Thoracic aorta (tissue), 2 donors: ENCODE measurements around the gene MGAT4D. TPM values are rescaled to one million over a fixed set of nuclear protein-coding genes. Genes with fewer than 3 reads are reported as not detected.

Source experiments
- ATAC-seq: fragments of 150-250 bp; one replicate; pipeline ENCODE4 v1.8.0; 2017; ENCODE audit warnings: low read depth; ENCODE audit not compliant: insufficient number of reproducible peaks, low FRiP score
- DNase-seq: peaks from one replicate; pipeline ENCODE4 v3.0.0-alpha.2; 2020; ENCODE audit warnings: low spot score
- H3K27ac ChIP-seq, 2 donors: fragments of 200-600 bp; sonication (generic); 1 replicate in 1 of 2; 2 replicates in 1 of 2; pipeline ENCODE4 v1.5.1; 2016; ENCODE audit warnings: mild to moderate bottlenecking in 2 of 2, moderate library complexity in 2 of 2
- H3K27me3 ChIP-seq: fragments of 200-600 bp; sonication (generic); replicated peaks from 2 replicates; pipeline ENCODE4 v1.6.0; 2016; ENCODE audit warnings: mild to moderate bottlenecking; ENCODE audit not compliant: insufficient read depth
- H3K36me3 ChIP-seq: fragments of 200-600 bp; sonication (generic); one replicate; pipeline ENCODE4 v1.5.1; 2016
- H3K4me1 ChIP-seq, 2 donors: fragments of 200-600 bp; sonication (generic); 1 replicate in 1 of 2; 2 replicates in 1 of 2; pipeline versions ENCODE4 v1.5.1 to v1.6.0; 2016; ENCODE audit warnings: low read depth in 2 of 2, mild to moderate bottlenecking in 1 of 2; ENCODE audit not compliant: control insufficient read depth in 1 of 2
- H3K4me3 ChIP-seq: fragments of 200-600 bp; sonication (generic); 2 replicates; pipeline ENCODE4 v1.5.1; 2016; ENCODE audit warnings: mild to moderate bottlenecking
- H3K9me3 ChIP-seq: fragments of 200-600 bp; sonication (generic); 2 replicates; pipeline ENCODE4 v1.5.1; 2016
- CTCF ChIP-seq: fragments of 200-600 bp; sonication (generic); IDR thresholded peaks from one replicate; pipeline ENCODE4 v1.5.1; 2019; ENCODE audit warnings: antibody characterized with exemption
- total RNA-seq, 2 donors: library from RNA; depleted of rRNA; stranded (reverse); fragments of >200 nt; gene quantifications; one replicate each; pipeline versions ENCODE4 v1.1.0 to v1.2.3, GENCODE V29; 2016

MGAT4D gene
- total RNA-seq, 2 donors from 2014 or later = not detected

- ATAC-seq (no peak), DNase-seq (no peak)
Measured at GRCh38 chr4:140485939-140486338, 12.2 kb downstream of the MGAT4D start.

GRCh38 chr4:140483445-140483844, 14.6 kb downstream of the MGAT4D start:
- no peak for TF ChIP-seq CTCF
- ATAC-seq = no peak

More at GRCh38 chr4:140485939-140486338, 12.2 kb downstream of the MGAT4D start:
- Histone ChIP-seq H3K9me3 (peaks cover 5% of the 10 kb centered on the region), H3K36me3 (no peaks in the 10 kb centered on the region), H3K4me3 (no peak overlapping the region), H3K27ac (no peak overlapping the region), H3K4me1 (no peaks in the 10 kb centered on the region), H3K27me3 (no peaks in the 10 kb centered on the region)
- no peak for TF ChIP-seq CTCF

DNA sequence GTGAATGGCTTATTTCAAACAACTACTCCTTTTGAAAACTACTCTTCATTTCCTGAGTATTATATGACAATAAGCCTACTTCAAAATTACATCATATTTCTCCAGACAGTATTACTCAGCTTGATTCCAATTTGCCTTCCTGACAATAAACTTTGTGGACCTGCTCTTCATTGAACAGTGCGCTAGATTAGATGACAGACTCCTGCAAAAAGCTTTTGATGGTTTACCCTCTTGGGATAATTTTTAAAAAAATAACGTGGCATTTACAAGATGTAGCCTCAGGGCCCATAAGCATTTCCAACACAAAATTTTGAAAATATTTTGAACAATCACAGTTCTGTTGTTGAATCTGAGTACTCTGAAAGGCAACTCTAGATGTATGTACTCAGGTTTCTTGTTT, 25.9 kb downstream of the MGAT4D start:
- Histone ChIP-seq H3K9me3 (no peaks in the 10 kb centered on the region), H3K4me1 (no peaks in the 10 kb centered on the region), H3K4me3 (no peak overlapping the region), H3K36me3 (no peaks in the 10 kb centered on the region), H3K27me3 (no peaks in the 10 kb centered on the region), H3K27ac (no peak overlapping the region)
- ATAC-seq (no peak), DNase-seq (no peak)
- TF ChIP-seq CTCF = no peak

More at GRCh38 chr4:140483445-140483844, 14.6 kb downstream of the MGAT4D start:
- peaks cover 5% of the 10 kb centered on the region for H3K9me3 ChIP-seq
- H3K27me3 ChIP-seq = no peaks in the 10 kb centered on the region
- no peak overlapping the region for H3K4me3 ChIP-seq
- no peak overlapping the region for H3K27ac ChIP-seq
- H3K4me1 ChIP-seq = no peaks in the 10 kb centered on the region
- no peaks in the 10 kb centered on the region for H3K36me3 ChIP-seq
- DNase-seq = no peak

- DNase-seq (no peak), ATAC-seq (no peak)
- Histone ChIP-seq H3K4me1 (no peaks in the 10 kb centered on the region), H3K36me3 (no peaks in the 10 kb centered on the region), H3K27ac (no peak overlapping the region), H3K4me3 (no peak overlapping the region), H3K9me3 (no peaks in the 10 kb centered on the region), H3K27me3 (no peaks in the 10 kb centered on the region)
- no peak for TF ChIP-seq CTCF
Measured at GRCh38 chr4:140469791-140470733, 28.0 kb downstream of the MGAT4D start.

DNA sequence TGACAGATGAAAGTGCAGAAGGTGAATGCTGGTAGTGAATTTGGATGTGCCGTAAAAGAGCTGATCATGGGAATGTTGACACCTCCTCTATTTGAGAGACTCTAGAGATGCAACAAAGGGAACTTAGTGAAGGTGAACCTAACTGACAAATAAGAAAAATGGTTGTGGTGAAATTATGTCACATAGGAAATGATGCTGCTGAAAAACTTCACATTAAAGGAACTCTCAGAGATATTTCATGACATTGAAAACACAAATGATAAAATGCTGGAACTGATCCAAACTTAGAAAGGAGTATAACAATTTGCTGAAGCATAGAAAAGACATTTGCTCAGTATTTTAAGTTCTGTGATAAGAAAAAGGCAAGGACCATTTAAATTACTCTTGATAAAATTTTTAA, 31.9 kb downstream of the MGAT4D start:
- H3K4me1 ChIP-seq = no peaks in the 10 kb centered on the region
- H3K36me3 ChIP-seq = no peaks in the 10 kb centered on the region
- no peak overlapping the region for H3K27ac ChIP-seq
- DNase-seq (no peak), ATAC-seq (no peak)
- TF ChIP-seq CTCF = no peak
- H3K27me3 ChIP-seq = no peaks in the 10 kb centered on the region
- no peak overlapping the region for H3K4me3 ChIP-seq
- H3K9me3 ChIP-seq = no peaks in the 10 kb centered on the region
